Caco-2 (cell line): ENCODE results near the gene ITGB1. TPM values are rescaled to one million over a fixed set of nuclear protein-coding genes. Genes with fewer than 3 reads are reported as not detected.

Experiments
- BruUV-seq: library from RNA; stranded (reverse); fragments of 400-500 nt; replicated peaks from 2 replicates; lab custom pipeline; 2021; lab: Mats Ljungman, UMichigan
- CTCF ChIA-PET: fragments of 300-600 bp; sonication (Branson Sonifier 250); formaldehyde crosslinking; loops from one replicate; lab custom pipeline; 2022; ENCODE audit warnings: antibody characterized with exemption; lab: Charles Lee
- POLR2A ChIA-PET: fragments of 300-600 bp; sonication (Branson Sonifier 250); formaldehyde crosslinking; loops from one replicate; lab custom pipeline; 2022; ENCODE audit warnings: antibody characterized with exemption; lab: Charles Lee
- DNase-seq, 2 experiments: peaks; one replicate each; pipeline versions ENCODE4 v3.0.0 to v3.0.0-alpha.2; 2020 to 2022
- H3K27me3 ChIP-seq: replicated peaks from 2 replicates; pipeline ENCODE4 v1.6.0; 2011; ENCODE audit warnings: low read length; ENCODE audit not compliant: control insufficient read depth, insufficient read depth
- H3K36me3 ChIP-seq: 2 replicates; pipeline ENCODE4 v1.5.1; 2011; ENCODE audit warnings: low read length; ENCODE audit not compliant: control insufficient read depth, insufficient read depth
- H3K4me1 ChIP-seq: fragments of 250-450 bp; sonication (Bioruptor Pico); 2 replicates; pipeline ENCODE4 v1.5.1; 2020; ENCODE audit warnings: mild to moderate bottlenecking
- H3K4me3 ChIP-seq: 2 replicates; pipeline ENCODE4 v1.5.1; 2011; ENCODE audit warnings: low read depth, mild to moderate bottlenecking, control low read depth, low read length
- H3K9me3 ChIP-seq: fragments of 250-450 bp; sonication (Bioruptor Pico); 2 replicates; pipeline ENCODE4 v1.5.1; 2020; ENCODE audit warnings: mild to moderate bottlenecking, moderate library complexity
- H3K27ac Mint-ChIP-seq: one replicate; pipeline ENCODE4 v1.8.0; 2022; ENCODE audit warnings: mixed read lengths; ENCODE audit not compliant: unreplicated experiment
- H3K27me3 Mint-ChIP-seq: one replicate; pipeline ENCODE4 v1.8.0; 2022; ENCODE audit warnings: mixed read lengths; ENCODE audit not compliant: insufficient read depth, unreplicated experiment
- H3K36me3 Mint-ChIP-seq: one replicate; pipeline ENCODE4 v1.8.0; 2022; ENCODE audit warnings: mild to moderate bottlenecking, mixed read lengths; ENCODE audit not compliant: insufficient read depth, unreplicated experiment
- H3K4me1 Mint-ChIP-seq: one replicate; pipeline ENCODE4 v1.8.0; 2022; ENCODE audit warnings: low read depth, mixed read lengths; ENCODE audit not compliant: unreplicated experiment
- H3K4me3 Mint-ChIP-seq: one replicate; pipeline ENCODE4 v1.8.0; 2022; ENCODE audit warnings: mild to moderate bottlenecking, moderate library complexity, mixed read lengths; ENCODE audit not compliant: unreplicated experiment
- H3K9me3 Mint-ChIP-seq: one replicate; pipeline ENCODE4 v1.8.0; 2022; ENCODE audit warnings: mixed read lengths; ENCODE audit not compliant: unreplicated experiment
- CTCF ChIP-seq, 2 experiments: fragments of 200-600 bp in 1 of 2; IDR thresholded peaks; 1 replicate in 1 of 2; 2 replicates in 1 of 2; pipeline versions ENCODE4 v1.5.1 to v1.8.0; 2011 to 2022; ENCODE audit warnings: antibody characterized with exemption in 1 of 2, control low read depth in 1 of 2, inconsistent platforms in 1 of 2, low read depth in 1 of 2, low read length in 1 of 2, mild to moderate bottlenecking in 1 of 2, moderate library complexity in 1 of 2; ENCODE audit not compliant: insufficient read depth in 1 of 2, severe bottlenecking in 1 of 2, unreplicated experiment in 1 of 2
- intact Hi-C: fragments of 100-400 bp; cut with micrococcal nuclease; formaldehyde crosslinking; loops from one replicate; pipeline ENCODE4 v1.10.0; 2022; ENCODE audit not compliant: unreplicated experiment
- total RNA-seq: library from RNA; stranded (reverse); gene quantifications from 2 replicates; pipeline ENCODE4 v1.2.3, GENCODE V29; 2022

Gene ITGB1
- total RNA-seq, 1 experiment from 2014 or later: 474 TPM

GRCh38 chr10:32941357-32941756 lies 16.7 kb downstream of the ITGB1 start:
- H3K27me3 Mint-ChIP-seq: no peaks in the 10 kb centered on the region
- TF ChIP-seq CTCF (IDR thresholded peaks at IDR 0.05; ENCODE audit: insufficient read depth in 1 of 2, low read depth in 1 of 2, low read length in 1 of 2, severe bottlenecking in 1 of 2, unreplicated experiment in 1 of 2): no peak
- intact Hi-C loops: no loop called here
- no peak for DNase-seq
- Histone ChIP-seq H3K4me1 (peaks cover 46% of the 10 kb centered on the region), H3K9me3 (no peaks in the 10 kb centered on the region), H3K27me3 (no peaks in the 10 kb centered on the region), H3K4me3 (no peak overlapping the region), H3K36me3 (no peaks in the 10 kb centered on the region)
- H3K36me3 Mint-ChIP-seq: peaks cover 26% of the 10 kb centered on the region
- no TSS peak for BruUV-seq
- ChIA-PET CTCF (no interaction called here), POLR2A (no interaction called here)
- peaks cover 44% of the 10 kb centered on the region for H3K4me1 Mint-ChIP-seq
- no peak overlapping the region for H3K27ac Mint-ChIP-seq
- no peak overlapping the region for H3K4me3 Mint-ChIP-seq
- no peaks in the 10 kb centered on the region for H3K9me3 Mint-ChIP-seq

- H3K27me3 ChIP-seq: no peaks in the 10 kb centered on the region
- intact Hi-C loops: no loop called here
- DNase-seq: no peak
- TF ChIP-seq CTCF (IDR thresholded peaks at IDR 0.05; ENCODE audit: insufficient read depth in 1 of 2, low read depth in 1 of 2, low read length in 1 of 2, severe bottlenecking in 1 of 2, unreplicated experiment in 1 of 2): no peak
- H3K36me3 ChIP-seq: no peaks in the 10 kb centered on the region
- H3K9me3 ChIP-seq: no peaks in the 10 kb centered on the region
- no peak overlapping the region for H3K4me3 Mint-ChIP-seq
- POLR2A ChIA-PET: interaction anchor here (2.6 kb wide), 1 partner anchor 40 kb away, joined by 12 read pairs; no protein-coding TSS in a partner anchor
- no peaks in the 10 kb centered on the region for H3K27me3 Mint-ChIP-seq
- H3K4me1 ChIP-seq: peaks cover 39% of the 10 kb centered on the region
- BruUV-seq: TSS peak; percentile 1
- peaks cover 38% of the 10 kb centered on the region for H3K4me1 Mint-ChIP-seq
- H3K4me3 ChIP-seq: no peak overlapping the region
- H3K9me3 Mint-ChIP-seq: no peaks in the 10 kb centered on the region
- H3K36me3 Mint-ChIP-seq: peaks cover 34% of the 10 kb centered on the region
- CTCF ChIA-PET: interaction anchor here (1.1 kb wide), 1 partner anchor 69 kb away, joined by 3 read pairs; no protein-coding TSS in a partner anchor
- no peak overlapping the region for H3K27ac Mint-ChIP-seq
Observed at GRCh38 chr10:32940321-32941301, 17.4 kb downstream of the ITGB1 start.

- Histone ChIP-seq H3K4me3 (no peak overlapping the region), H3K9me3 (no peaks in the 10 kb centered on the region), H3K36me3 (no peaks in the 10 kb centered on the region), H3K4me1 (peaks cover 38% of the 10 kb centered on the region), H3K27me3 (no peaks in the 10 kb centered on the region)
- Mint-ChIP-seq H3K27me3 (no peaks in the 10 kb centered on the region), H3K27ac (peak overlapping the region; percentile 70), H3K9me3 (no peaks in the 10 kb centered on the region), H3K4me3 (peak overlapping the region; percentile 20), H3K36me3 (peaks cover 45% of the 10 kb centered on the region), H3K4me1 (peaks cover 38% of the 10 kb centered on the region)
- BruUV-seq: no TSS peak
- DNase-seq: no peak
- ChIA-PET CTCF (interaction anchor here (1.1 to 2.6 kb wide), 2 partner anchors 41 to 70 kb away, joined by 3 to 8 read pairs; no protein-coding TSS in a partner anchor), POLR2A (interaction anchor here (2.6 kb wide), 1 partner anchor 41 kb away, joined by 12 read pairs; no protein-coding TSS in a partner anchor)
- TF ChIP-seq CTCF (IDR thresholded peaks at IDR 0.05; ENCODE audit: insufficient read depth in 1 of 2, low read depth in 1 of 2, low read length in 1 of 2, severe bottlenecking in 1 of 2, unreplicated experiment in 1 of 2): no peak
- intact Hi-C loops: no loop called here
Observed at GRCh38 chr10:32939296-32940111, 18.5 kb downstream of the ITGB1 start.
